HL-60 (cell line): ENCODE measurements around the gene PAQR5.

ENCODE experiments used
- POLR2AphosphoS5 ChIP-seq: IDR thresholded peaks from 2 replicates; pipeline ENCODE4 v1.6.1; 2012; ENCODE audit warnings: low read depth
- SPI1 ChIP-seq: IDR thresholded peaks from 2 replicates; pipeline ENCODE4 v1.6.1; 2012; ENCODE audit warnings: low read depth, mild to moderate bottlenecking, borderline replicate concordance
- TF ChIP-seq, protein P1 (sequence below): IDR thresholded peaks from one replicate; pipeline ENCODE4 v1.5.1; 2011; ENCODE audit warnings: low read length, control low read depth, inconsistent platforms; ENCODE audit not compliant: insufficient read depth
- TF ChIP-seq, protein P2 (sequence below): IDR thresholded peaks from 2 replicates; pipeline ENCODE4 v1.6.1; 2012; ENCODE audit warnings: low read depth; ENCODE audit not compliant: insufficient replicate concordance

DNA sequence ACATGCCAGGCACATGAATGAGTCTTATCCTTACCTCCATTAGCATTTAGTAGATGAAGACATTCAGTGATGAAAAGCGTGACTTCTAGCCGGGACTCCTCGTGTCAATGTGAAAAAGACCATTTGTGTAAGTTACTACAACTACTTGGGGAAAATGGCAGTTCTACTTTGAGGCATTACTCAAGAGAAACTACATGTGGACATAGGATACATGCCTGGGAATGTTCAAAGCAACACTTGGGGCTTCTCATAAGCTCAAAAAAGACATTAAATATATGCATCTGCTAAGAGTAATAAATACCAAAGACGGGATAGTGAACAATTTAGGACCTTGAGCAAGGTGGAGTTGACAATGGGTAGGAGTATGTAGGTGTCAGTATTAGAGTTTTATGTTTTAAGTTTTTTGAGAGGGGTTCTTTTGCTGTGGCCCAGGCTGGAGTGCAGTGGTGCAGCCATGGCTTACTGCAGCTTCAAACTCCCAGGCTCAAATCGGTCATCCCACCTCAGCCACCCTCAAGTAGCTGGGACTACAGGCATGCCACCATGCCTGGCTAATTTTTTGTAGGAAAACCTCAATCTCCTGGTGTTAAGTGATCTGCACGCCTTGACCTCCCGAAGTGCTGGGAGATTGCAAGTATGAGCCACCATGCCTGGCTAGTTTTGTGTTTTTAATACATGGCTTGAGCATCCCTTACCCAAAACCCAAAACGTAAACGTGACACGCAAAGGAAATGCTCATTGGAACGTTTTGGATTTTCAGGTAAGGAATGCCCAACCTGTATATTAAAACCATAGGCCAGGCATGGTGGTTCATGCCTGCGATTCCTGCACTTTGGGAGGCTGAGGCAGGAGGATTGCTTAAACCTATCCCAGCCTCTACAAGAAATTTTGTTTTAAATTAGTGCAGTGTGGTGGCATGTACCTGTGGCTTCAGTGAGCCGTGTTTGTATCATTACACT is 157.8 kb downstream of the PAQR5 start:
- peak; percentile 71 for TF ChIP-seq POLR2AphosphoS5
- TF ChIP-seq, protein P1, sequence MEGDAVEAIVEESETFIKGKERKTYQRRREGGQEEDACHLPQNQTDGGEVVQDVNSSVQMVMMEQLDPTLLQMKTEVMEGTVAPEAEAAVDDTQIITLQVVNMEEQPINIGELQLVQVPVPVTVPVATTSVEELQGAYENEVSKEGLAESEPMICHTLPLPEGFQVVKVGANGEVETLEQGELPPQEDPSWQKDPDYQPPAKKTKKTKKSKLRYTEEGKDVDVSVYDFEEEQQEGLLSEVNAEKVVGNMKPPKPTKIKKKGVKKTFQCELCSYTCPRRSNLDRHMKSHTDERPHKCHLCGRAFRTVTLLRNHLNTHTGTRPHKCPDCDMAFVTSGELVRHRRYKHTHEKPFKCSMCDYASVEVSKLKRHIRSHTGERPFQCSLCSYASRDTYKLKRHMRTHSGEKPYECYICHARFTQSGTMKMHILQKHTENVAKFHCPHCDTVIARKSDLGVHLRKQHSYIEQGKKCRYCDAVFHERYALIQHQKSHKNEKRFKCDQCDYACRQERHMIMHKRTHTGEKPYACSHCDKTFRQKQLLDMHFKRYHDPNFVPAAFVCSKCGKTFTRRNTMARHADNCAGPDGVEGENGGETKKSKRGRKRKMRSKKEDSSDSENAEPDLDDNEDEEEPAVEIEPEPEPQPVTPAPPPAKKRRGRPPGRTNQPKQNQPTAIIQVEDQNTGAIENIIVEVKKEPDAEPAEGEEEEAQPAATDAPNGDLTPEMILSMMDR = no peak
- TF ChIP-seq, protein P2, sequence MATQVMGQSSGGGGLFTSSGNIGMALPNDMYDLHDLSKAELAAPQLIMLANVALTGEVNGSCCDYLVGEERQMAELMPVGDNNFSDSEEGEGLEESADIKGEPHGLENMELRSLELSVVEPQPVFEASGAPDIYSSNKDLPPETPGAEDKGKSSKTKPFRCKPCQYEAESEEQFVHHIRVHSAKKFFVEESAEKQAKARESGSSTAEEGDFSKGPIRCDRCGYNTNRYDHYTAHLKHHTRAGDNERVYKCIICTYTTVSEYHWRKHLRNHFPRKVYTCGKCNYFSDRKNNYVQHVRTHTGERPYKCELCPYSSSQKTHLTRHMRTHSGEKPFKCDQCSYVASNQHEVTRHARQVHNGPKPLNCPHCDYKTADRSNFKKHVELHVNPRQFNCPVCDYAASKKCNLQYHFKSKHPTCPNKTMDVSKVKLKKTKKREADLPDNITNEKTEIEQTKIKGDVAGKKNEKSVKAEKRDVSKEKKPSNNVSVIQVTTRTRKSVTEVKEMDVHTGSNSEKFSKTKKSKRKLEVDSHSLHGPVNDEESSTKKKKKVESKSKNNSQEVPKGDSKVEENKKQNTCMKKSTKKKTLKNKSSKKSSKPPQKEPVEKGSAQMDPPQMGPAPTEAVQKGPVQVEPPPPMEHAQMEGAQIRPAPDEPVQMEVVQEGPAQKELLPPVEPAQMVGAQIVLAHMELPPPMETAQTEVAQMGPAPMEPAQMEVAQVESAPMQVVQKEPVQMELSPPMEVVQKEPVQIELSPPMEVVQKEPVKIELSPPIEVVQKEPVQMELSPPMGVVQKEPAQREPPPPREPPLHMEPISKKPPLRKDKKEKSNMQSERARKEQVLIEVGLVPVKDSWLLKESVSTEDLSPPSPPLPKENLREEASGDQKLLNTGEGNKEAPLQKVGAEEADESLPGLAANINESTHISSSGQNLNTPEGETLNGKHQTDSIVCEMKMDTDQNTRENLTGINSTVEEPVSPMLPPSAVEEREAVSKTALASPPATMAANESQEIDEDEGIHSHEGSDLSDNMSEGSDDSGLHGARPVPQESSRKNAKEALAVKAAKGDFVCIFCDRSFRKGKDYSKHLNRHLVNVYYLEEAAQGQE = no peak
- TF ChIP-seq SPI1 = no peak
